ENCODE results near the gene RASL12.
A peak's percentile ranks its signal among the peaks of the same experiment; 100 is the strongest.
"Not testable (repeated sequence)": the region's sequence is repeated elsewhere in the genome, so short reads cannot be mapped to it uniquely, and the experiment has no call there.

RASL12 gene

GRCh38 chr15:65028921-65029735 lies 38.7 kb downstream of the RASL12 start, which contains the start of gene MTFMT:
TSS of gene MTFMT (minus strand) at chr15:65029639. CDS start at chr15:65029613, 26 bp downstream.
- peak; percentile 96 for DNase-seq (ENCODE audit: low read depth in 2 of 2)

- no peak for DNase-seq (ENCODE audit: low read depth in 2 of 2)
These were observed 39.5 kb downstream of the RASL12 start for GRCh38 chr15:65028338-65028737.

GRCh38 chr15:65027593-65027992 lies 40.2 kb downstream of the RASL12 start:
- no peak for DNase-seq (ENCODE audit: low read depth in 2 of 2)

GRCh38 chr15:65026756-65027155 lies 41.0 kb downstream of the RASL12 start:
- DNase-seq (ENCODE audit: low read depth in 2 of 2) = no peak

GRCh38 chr15:65021488-65021887 lies 46.3 kb downstream of the RASL12 start:
- no peak for DNase-seq (ENCODE audit: low read depth in 2 of 2)

GRCh38 chr15:65020419-65020818 lies 47.4 kb downstream of the RASL12 start:
- no peak for DNase-seq (ENCODE audit: low read depth in 2 of 2)

- not testable (repeated sequence) for DNase-seq (ENCODE audit: low read depth in 2 of 2)
These were observed 56.6 kb downstream of the RASL12 start for GRCh38 chr15:65011198-65011597.

- no peak for DNase-seq (ENCODE audit: low read depth in 2 of 2)
These were observed 58.8 kb downstream of the RASL12 start for GRCh38 chr15:65008983-65009382.

- no peak for DNase-seq (ENCODE audit: low read depth in 2 of 2)
These were observed 60.9 kb downstream of the RASL12 start for GRCh38 chr15:65006876-65007275.

- DNase-seq (ENCODE audit: low read depth in 2 of 2) = no peak
These were observed 62.8 kb downstream of the RASL12 start for GRCh38 chr15:65004993-65005392.

Data from activated CD4-positive, alpha-beta T cell treated with anti-CD3 and anti-CD28 coated beads for 24 hours (primary cell).